DMS53 treated with DMSO at 0.1 percent for 48 hours (cell line): ENCODE data around the gene ZNF280D.

Experiments
- DNase-seq: peaks from one replicate; lab custom pipeline; 2025; ENCODE audit not compliant: unreplicated experiment; lab: John Stamatoyannopoulos, UW

Gene ZNF280D

GRCh38 chr15:56749982-56750381 is 16.7 kb upstream of the ZNF280D start:
- DNase-seq = no peak

- no peak for DNase-seq
Observed at GRCh38 chr15:56744701-56745683, 11.7 kb upstream of the ZNF280D start.

- DNase-seq = no peak
Observed at GRCh38 chr15:56741541-56741940, 8.2 kb upstream of the ZNF280D start.

DNA sequence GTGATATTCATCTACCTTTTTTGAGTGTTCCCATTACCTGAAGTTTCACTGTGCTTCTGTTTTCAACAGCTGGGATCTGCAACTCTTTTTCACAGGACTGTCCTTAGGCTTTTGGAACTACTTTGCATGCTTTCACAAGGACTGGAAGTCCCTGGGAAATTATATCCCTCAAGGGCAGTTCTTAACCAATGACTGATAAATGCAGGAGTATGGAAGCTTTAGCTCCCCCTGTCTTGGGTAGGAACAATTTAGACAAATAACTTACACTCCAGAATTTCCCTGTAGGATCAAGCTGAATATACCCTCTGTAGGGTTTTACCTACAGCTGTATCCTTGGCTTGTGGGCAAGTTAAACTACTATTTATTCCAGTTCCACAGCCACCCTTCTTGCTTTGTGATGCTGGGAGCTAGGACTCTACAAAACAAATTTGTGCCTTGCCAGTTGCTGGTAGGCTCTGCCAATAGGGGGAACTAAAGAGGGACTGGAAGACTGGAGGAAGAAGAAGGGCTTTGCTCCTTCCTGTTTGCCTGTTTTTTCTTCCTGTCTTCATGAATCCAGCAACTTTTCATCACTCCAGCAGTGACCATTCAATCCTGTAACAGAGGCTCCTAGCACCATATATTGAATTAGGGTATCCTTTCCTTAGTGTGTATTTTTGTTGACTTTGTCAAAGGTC is 6.8 kb upstream of the ZNF280D start:
- DNase-seq = no peak

DNA sequence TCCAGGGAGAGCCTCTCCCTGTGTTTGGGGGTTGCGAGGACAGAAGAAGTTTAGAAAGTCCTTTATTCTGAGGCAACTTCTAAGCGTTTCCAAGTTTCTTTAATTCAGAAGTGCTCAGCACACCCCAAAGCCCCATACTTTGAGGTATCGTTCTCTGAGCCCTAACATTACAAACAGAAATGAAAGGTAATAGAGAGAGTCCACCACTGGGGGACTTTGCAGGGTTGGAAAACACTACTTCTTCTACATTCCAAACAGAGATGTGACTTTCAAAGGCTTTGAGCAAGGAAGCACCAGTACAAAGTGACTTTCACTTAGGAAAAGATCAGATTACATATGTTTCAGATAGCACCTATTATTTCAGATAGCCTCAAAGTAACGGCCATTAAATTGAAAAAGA is 6.2 kb upstream of the ZNF280D start:
- DNase-seq = no peak

GRCh38 chr15:56737791-56738190 is 4.5 kb upstream of the ZNF280D start:
- no peak for DNase-seq

- no peak for DNase-seq
Observed at GRCh38 chr15:56736881-56737707, 3.8 kb upstream of the ZNF280D start.

DNA sequence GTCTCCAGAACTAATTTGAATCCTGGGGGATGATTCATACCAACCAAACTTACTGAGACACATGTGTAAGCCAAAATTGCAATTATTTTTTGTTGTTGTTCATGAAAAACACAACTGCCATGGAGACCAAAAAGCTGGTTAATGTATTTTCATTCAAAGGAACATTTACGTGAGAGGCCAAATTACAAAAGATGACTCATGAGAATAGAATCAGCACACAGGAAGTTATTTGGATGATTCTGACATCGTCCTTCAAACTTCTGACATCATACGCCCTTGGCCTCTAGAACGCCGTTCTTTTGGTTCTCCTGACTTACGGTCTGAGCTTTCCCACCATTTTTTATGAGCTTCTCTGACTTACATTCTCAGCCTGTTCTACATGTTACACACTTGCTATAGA is 3.0 kb upstream of the ZNF280D start:
- no peak for DNase-seq

DNA sequence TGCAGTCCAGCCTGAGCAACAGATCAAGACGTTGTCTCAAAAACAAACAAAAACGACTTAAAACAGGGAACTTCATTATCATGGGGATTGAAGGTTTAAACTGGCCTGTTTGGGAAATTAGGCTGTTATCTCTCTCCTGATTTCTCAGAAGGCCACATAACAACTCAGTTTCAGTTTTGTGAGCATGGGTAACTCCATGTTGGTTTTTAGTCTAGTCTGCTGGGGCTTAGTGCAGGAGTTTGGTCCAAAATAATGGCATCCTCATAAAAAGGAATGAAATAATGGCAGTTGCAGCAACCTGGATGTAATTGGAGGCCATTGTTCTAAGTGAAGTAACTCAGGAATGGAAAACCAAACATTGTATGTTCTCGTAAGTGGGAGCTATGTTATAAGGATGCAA is 2.3 kb upstream of the ZNF280D start:
- DNase-seq = no peak

- DNase-seq = no peak
Observed at GRCh38 chr15:56734013-56734635, 815 bp upstream of the ZNF280D start.

GRCh38 chr15:56732886-56733135 is 498 bp downstream of the ZNF280D start:
- peak; percentile 20 for DNase-seq

DNA sequence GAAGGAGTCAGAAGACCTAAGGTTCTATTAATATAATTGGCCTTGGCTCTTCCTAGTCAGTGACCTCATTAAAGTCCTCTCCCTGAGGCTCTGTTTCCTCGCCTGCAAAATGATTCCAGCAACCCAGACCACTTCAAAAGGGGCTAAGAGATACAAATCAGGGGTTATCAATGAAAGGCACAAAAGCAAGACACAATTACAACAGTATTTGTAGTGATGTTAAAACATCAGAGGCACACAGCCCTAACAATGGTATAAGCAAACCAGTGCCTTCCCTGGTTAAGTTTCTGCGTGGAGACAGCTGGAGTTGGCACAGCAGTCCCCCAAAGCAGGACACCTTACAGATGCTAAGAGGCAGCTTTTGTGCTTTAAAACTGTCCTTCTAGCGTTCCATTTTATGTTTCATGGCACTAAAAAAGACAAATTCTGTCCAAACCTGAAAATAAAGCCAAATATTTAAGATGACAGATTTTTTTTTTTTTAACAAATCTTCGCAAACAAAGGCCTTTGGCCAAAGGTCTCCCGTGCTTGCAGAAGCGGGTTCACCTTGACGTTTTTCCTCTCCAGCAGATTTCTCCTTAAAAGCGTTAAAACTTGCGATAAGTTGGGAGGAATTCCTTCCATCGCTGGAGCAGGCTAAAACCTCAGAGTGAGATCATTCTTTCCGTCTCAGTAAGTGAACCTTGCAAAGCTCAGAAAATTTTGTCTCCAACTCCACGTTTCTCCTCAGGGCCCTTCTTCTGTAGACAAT is 999 bp downstream of the ZNF280D start:
- no peak for DNase-seq

- no peak for DNase-seq
Observed at GRCh38 chr15:56731548-56731947, 1.8 kb downstream of the ZNF280D start.

DNA sequence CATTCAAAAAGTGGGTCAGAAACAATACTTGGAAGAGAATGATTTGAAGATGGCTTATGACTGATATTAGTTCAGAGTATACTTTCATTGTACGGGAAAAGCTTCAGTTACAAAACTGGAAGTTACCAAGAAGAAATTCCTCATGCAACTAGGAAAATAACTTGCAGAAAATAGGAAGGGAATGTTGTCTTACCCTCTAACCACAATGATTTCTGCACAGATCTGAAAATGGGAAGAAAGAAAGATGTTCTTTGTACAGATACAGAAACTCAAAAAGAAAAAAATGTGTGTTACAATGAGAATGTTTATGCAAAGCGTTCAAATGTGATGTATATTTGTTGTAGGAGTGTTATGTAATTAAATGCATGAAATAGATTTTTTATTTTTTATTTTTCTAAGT is 3.7 kb downstream of the ZNF280D start:
- DNase-seq = no peak

DNA sequence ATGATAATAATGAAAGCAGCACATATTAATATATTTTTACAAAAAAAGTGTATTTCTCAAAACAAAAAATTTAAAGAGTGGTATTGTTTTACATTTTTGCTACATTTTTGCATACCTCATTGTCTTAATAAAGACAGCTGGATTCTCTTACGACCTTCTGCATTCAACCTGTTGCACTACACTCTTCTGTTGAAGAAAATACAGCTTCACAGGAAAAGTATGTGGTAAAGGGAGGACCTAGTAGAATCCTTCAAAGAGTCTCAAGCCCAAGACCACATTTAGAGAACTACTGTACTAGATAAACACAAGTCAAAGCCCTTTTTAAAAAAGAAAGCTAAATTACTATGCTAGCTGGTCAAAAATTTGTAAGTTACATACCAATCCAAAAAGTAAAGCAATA is 7.9 kb downstream of the ZNF280D start:
- DNase-seq = no peak

DNA sequence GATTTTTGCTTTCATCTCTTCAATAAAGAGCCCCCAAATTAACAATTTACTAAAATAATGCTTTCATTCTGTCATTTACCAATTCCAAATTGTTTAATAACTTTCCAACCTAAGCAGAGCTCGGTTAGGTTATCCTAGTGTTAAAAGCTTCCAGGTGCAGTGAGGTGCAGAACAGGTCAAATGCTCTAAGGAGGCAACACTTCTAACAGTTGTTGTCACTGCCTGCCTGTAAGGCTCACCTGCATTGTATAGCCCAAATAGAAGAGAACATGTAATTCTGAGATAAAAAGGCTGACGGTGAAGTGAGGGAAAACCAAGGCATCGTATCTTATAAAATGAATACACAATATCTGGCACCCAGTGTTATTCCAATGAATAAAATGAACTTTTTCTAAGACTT is 9.1 kb downstream of the ZNF280D start:
- no peak for DNase-seq

GRCh38 chr15:56723787-56724186 is 9.5 kb downstream of the ZNF280D start:
- no peak for DNase-seq

- DNase-seq = no peak
Observed at GRCh38 chr15:56719774-56720555, 13.3 kb downstream of the ZNF280D start.

DNA sequence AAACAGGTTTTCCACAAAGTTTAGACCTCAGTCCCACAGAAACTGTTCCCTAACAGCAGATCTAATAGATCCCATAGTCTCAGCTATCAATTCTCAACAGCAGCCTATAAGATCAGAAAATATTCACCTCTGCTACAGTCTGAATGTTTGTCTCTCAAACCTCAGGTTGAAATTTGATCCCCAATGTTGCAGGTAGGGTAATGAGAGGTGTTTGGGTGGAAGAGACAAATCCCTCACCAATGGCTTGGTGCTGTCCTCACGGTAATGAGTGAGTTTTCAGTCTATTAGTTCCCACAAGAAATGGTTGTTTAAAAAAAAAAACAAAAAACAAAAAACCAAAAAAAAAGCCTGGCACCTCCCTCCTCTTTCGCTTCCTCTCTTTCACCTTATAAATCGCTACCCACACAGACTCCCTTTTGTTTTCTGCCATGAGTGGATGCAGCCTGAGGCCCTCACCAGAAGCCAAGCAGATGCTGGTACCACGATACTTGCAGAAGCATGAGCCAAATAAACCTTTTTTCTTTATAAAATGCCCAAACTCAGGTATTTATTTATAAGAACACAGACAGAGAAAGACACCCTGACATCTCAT is 14.2 kb downstream of the ZNF280D start:
- no peak for DNase-seq
